ENCODE measurements around the gene THSD8. TPM values are rescaled to one million over a fixed set of nuclear protein-coding genes. Genes with fewer than 3 reads are reported as not detected.

THSD8 gene
- polyA plus RNA-seq, 4 donors, result 5.8 to 12.9 (median 8.2) TPM

GRCh38 chr19:12847159-12848139, 45.6 kb downstream of the THSD8 start:
- DNase-seq (ENCODE audit: low read depth in 4 of 4, low spot score in 3 of 4), result peak in 3 of 4 donors; percentile 46 to 53 (median 46)

Other genes with a start within 250 kb of the THSD8 start
- gene ZNF490, start 191.3 kb upstream of the THSD8 start, polyA plus RNA-seq (ENCODE audit: insufficient read length in 4 of 4), result 1 to 10 TPM; 3.5 to 5.9 (median 5.1) TPM
- gene ZNF791, start 191.1 kb upstream of the THSD8 start, polyA plus RNA-seq (ENCODE audit: insufficient read length in 4 of 4), result 10 to 100 TPM; 21.5 to 25.2 (median 23.0) TPM
- gene MAN2B1, start 135.3 kb upstream of the THSD8 start, polyA plus RNA-seq (ENCODE audit: insufficient read length in 4 of 4), result 10 to 100 TPM; 25.0 to 33.6 (median 30.1) TPM
- gene WDR83, start 135.3 kb upstream of the THSD8 start, polyA plus RNA-seq (ENCODE audit: insufficient read length in 4 of 4), result 10 to 100 TPM; 13.9 to 27.3 (median 14.4) TPM
- 10 to 100 TPM; 52.4 to 97.1 (median 72.6) TPM for gene DHPS, start 120.2 kb upstream of the THSD8 start, polyA plus RNA-seq (ENCODE audit: insufficient read length in 4 of 4)
- under 1 TPM in 1 of 4 donors, not detected in 3; 0.63 TPM for gene GNG14, start 114.1 kb upstream of the THSD8 start, polyA plus RNA-seq (ENCODE audit: insufficient read length in 4 of 4)
- gene FBXW9, start 105.4 kb upstream of the THSD8 start, polyA plus RNA-seq (ENCODE audit: insufficient read length in 4 of 4), result 10 to 100 TPM in 3 of 4 donors, 1 to 10 TPM in 1; 5.8 to 18.7 (median 11.3) TPM
- gene TNPO2, start 78.1 kb upstream of the THSD8 start, polyA plus RNA-seq (ENCODE audit: insufficient read length in 4 of 4), result 10 to 100 TPM; 60.5 to 82.1 (median 69.8) TPM
- gene TRIR, start 67.4 kb upstream of the THSD8 start, polyA plus RNA-seq (ENCODE audit: insufficient read length in 4 of 4), result 100 to 1,000 TPM; 139 to 201 (median 152) TPM
- gene GET3, start 64.6 kb upstream of the THSD8 start, polyA plus RNA-seq (ENCODE audit: insufficient read length in 4 of 4), result 10 to 100 TPM; 70.6 to 94.6 (median 77.6) TPM
- under 1 TPM in 1 of 4 donors, not detected in 3; 0.23 TPM for gene BEST2, start 50.3 kb upstream of the THSD8 start, polyA plus RNA-seq (ENCODE audit: insufficient read length in 4 of 4)
- gene HOOK2, start 26.5 kb upstream of the THSD8 start, polyA plus RNA-seq (ENCODE audit: insufficient read length in 4 of 4), result 10 to 100 TPM; 17.8 to 90.4 (median 45.4) TPM
- 100 to 1,000 TPM in 1 of 4 donors, 10 to 100 TPM in 3; 13.8 to 678 (median 32.3) TPM for gene JUNB, start 10.6 kb upstream of the THSD8 start, polyA plus RNA-seq (ENCODE audit: insufficient read length in 4 of 4)
- 100 to 1,000 TPM; 242 to 339 (median 290) TPM for gene PRDX2, start 269 bp upstream of the THSD8 start, polyA plus RNA-seq (ENCODE audit: insufficient read length in 4 of 4)
- 10 to 100 TPM; 25.6 to 38.5 (median 29.9) TPM for gene RNASEH2A, start 4.5 kb downstream of the THSD8 start, polyA plus RNA-seq (ENCODE audit: insufficient read length in 4 of 4)
- gene RTBDN, start 32.5 kb downstream of the THSD8 start, polyA plus RNA-seq (ENCODE audit: insufficient read length in 4 of 4), result under 1 TPM in 2 of 4 donors, not detected in 2; 0.20 to 0.29 TPM
- gene MAST1, start 36.4 kb downstream of the THSD8 start, polyA plus RNA-seq (ENCODE audit: insufficient read length in 4 of 4), result 1 to 10 TPM in 3 of 4 donors, under 1 TPM in 1; 0.94 to 1.7 (median 1.2) TPM
- gene DNASE2, start 79.4 kb downstream of the THSD8 start, polyA plus RNA-seq (ENCODE audit: insufficient read length in 4 of 4), result 10 to 100 TPM; 12.0 to 14.0 (median 12.6) TPM
- gene KLF1, start 85.1 kb downstream of the THSD8 start, polyA plus RNA-seq (ENCODE audit: insufficient read length in 4 of 4), result 1 to 10 TPM in 1 of 4 donors, under 1 TPM in 3; 0.19 to 3.4 (median 0.34) TPM
- gene GCDH, start 89.1 kb downstream of the THSD8 start, polyA plus RNA-seq (ENCODE audit: insufficient read length in 4 of 4), result 10 to 100 TPM; 14.9 to 36.7 (median 26.0) TPM
- 1 to 10 TPM; 2.0 to 5.4 (median 2.7) TPM for gene SYCE2, start 117.2 kb downstream of the THSD8 start, polyA plus RNA-seq (ENCODE audit: insufficient read length in 4 of 4)
- gene FARSA, start 131.6 kb downstream of the THSD8 start, polyA plus RNA-seq (ENCODE audit: insufficient read length in 4 of 4), result 10 to 100 TPM; 32.3 to 59.0 (median 45.4) TPM
- gene CALR, start 136.5 kb downstream of the THSD8 start, polyA plus RNA-seq (ENCODE audit: insufficient read length in 4 of 4), result 100 to 1,000 TPM; 715 to 943 (median 905) TPM
- 10 to 100 TPM; 68.2 to 96.0 (median 74.4) TPM for gene RAD23A, start 143.8 kb downstream of the THSD8 start, polyA plus RNA-seq (ENCODE audit: insufficient read length in 4 of 4)
- 10 to 100 TPM; 23.2 to 46.5 (median 28.4) TPM for gene GADD45GIP1, start 155.2 kb downstream of the THSD8 start, polyA plus RNA-seq (ENCODE audit: insufficient read length in 4 of 4)
- gene DAND5, start 167.5 kb downstream of the THSD8 start, polyA plus RNA-seq (ENCODE audit: insufficient read length in 4 of 4), result under 1 TPM in 2 of 4 donors, not detected in 2; 0.08 to 0.10 TPM
- 100 to 1,000 TPM in 1 of 4 donors, 10 to 100 TPM in 3; 18.9 to 130 (median 23.3) TPM for gene NFIX, start 193.4 kb downstream of the THSD8 start, polyA plus RNA-seq (ENCODE audit: insufficient read length in 4 of 4)